GM21423 (cell line): Measurements from ENCODE around the gene ITPK1.

Experiments used
- ATAC-seq: cut with Tn5 transposase; IDR thresholded peaks from one replicate; pipeline ENCODE4 v1.9.1; 2021; ENCODE audit warnings: mild to moderate bottlenecking, moderate library complexity; ENCODE audit not compliant: unreplicated experiment

Gene ITPK1

GRCh38 chr14:93085911-93086310 lies 29.8 kb downstream of the ITPK1 start:
- ATAC-seq: peak; percentile 3

- no peak for ATAC-seq
These were observed 30.6 kb downstream of the ITPK1 start for GRCh38 chr14:93084866-93085857.

GRCh38 chr14:93084402-93084801 lies 31.3 kb downstream of the ITPK1 start:
- ATAC-seq: no peak

- ATAC-seq: no peak
These were observed 31.8 kb downstream of the ITPK1 start for GRCh38 chr14:93083917-93084316.

GRCh38 chr14:93082576-93083001 lies 33.1 kb downstream of the ITPK1 start:
- no peak for ATAC-seq

- ATAC-seq: no peak
These were observed 33.7 kb downstream of the ITPK1 start for GRCh38 chr14:93081876-93082570.

GRCh38 chr14:93079865-93080403 lies 35.8 kb downstream of the ITPK1 start:
- no peak for ATAC-seq

GRCh38 chr14:93079321-93079720 lies 36.4 kb downstream of the ITPK1 start:
- ATAC-seq: no peak

- ATAC-seq: no peak
These were observed 36.9 kb downstream of the ITPK1 start for GRCh38 chr14:93078870-93079269.

- ATAC-seq: no peak
These were observed 39.0 kb downstream of the ITPK1 start for GRCh38 chr14:93076755-93077154.

GRCh38 chr14:93075891-93076290 lies 39.8 kb downstream of the ITPK1 start:
- no peak for ATAC-seq

- ATAC-seq: peak; percentile 47
These were observed 41.6 kb downstream of the ITPK1 start for GRCh38 chr14:93073910-93074769.

GRCh38 chr14:93073358-93073707 lies 42.4 kb downstream of the ITPK1 start:
- no peak for ATAC-seq

- ATAC-seq: no peak
These were observed 42.9 kb downstream of the ITPK1 start for GRCh38 chr14:93072659-93073357.

- no peak for ATAC-seq
These were observed 47.0 kb downstream of the ITPK1 start for GRCh38 chr14:93068711-93069110.

GRCh38 chr14:93067088-93067487 lies 48.6 kb downstream of the ITPK1 start:
- ATAC-seq: no peak

GRCh38 chr14:93065272-93065730 lies 50.4 kb downstream of the ITPK1 start:
- ATAC-seq: peak; percentile 1

- ATAC-seq: no peak
These were observed 51.1 kb downstream of the ITPK1 start for GRCh38 chr14:93064411-93065271.

GRCh38 chr14:93063393-93063792 lies 52.3 kb downstream of the ITPK1 start:
- no peak for ATAC-seq
